RWPE1 (cell line): ENCODE measurements around the gene STARD13.

Experiments used
- CTCF ChIA-PET: fragments of 350-600 bp; sonication (Branson Sonifier 250); formaldehyde crosslinking; extraction: SDS; loops from one replicate; lab custom pipeline; 2021; lab: Yijun Ruan, JAX
- POLR2A ChIA-PET: fragments of 400-600 bp; formaldehyde crosslinking; extraction: SDS; loops from one replicate; lab custom pipeline; 2020; ENCODE audit warnings: antibody characterized with exemption; ENCODE audit not compliant: low non-redundant PET; lab: Yijun Ruan, JAX
- DNase-seq: peaks from one replicate; pipeline ENCODE4 v3.0.0; 2012; ENCODE audit warnings: low spot score
- H3K27ac ChIP-seq: fragments of 450-650 bp; 2 replicates; pipeline ENCODE4 v1.5.1; 2017
- TF ChIP-seq, protein P1 (sequence below): fragments of 450-650 bp; conservative IDR thresholded peaks from 2 replicates; pipeline ENCODE4 v1.5.1; 2017; ENCODE audit warnings: low read depth, mild to moderate bottlenecking

STARD13 gene

GRCh38 chr13:33235078-33235477 is 50.5 kb downstream of the STARD13 start:
- no peak for DNase-seq
- TF ChIP-seq, protein P1, sequence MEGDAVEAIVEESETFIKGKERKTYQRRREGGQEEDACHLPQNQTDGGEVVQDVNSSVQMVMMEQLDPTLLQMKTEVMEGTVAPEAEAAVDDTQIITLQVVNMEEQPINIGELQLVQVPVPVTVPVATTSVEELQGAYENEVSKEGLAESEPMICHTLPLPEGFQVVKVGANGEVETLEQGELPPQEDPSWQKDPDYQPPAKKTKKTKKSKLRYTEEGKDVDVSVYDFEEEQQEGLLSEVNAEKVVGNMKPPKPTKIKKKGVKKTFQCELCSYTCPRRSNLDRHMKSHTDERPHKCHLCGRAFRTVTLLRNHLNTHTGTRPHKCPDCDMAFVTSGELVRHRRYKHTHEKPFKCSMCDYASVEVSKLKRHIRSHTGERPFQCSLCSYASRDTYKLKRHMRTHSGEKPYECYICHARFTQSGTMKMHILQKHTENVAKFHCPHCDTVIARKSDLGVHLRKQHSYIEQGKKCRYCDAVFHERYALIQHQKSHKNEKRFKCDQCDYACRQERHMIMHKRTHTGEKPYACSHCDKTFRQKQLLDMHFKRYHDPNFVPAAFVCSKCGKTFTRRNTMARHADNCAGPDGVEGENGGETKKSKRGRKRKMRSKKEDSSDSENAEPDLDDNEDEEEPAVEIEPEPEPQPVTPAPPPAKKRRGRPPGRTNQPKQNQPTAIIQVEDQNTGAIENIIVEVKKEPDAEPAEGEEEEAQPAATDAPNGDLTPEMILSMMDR = no peak
- H3K27ac ChIP-seq = peak overlapping the region; percentile 81; the same call in 1 of the 2 replicates
- ChIA-PET CTCF (no interaction called here), POLR2A (no interaction called here)

- peak overlapping the region; percentile 19; the same call in 1 of the 2 replicates for H3K27ac ChIP-seq
- CTCF ChIA-PET = no interaction called here
- DNase-seq = no peak
- TF ChIP-seq, protein P1 = no peak
- POLR2A ChIA-PET = no interaction called here
Observed at GRCh38 chr13:33233547-33233946, 52.0 kb downstream of the STARD13 start.

DNA sequence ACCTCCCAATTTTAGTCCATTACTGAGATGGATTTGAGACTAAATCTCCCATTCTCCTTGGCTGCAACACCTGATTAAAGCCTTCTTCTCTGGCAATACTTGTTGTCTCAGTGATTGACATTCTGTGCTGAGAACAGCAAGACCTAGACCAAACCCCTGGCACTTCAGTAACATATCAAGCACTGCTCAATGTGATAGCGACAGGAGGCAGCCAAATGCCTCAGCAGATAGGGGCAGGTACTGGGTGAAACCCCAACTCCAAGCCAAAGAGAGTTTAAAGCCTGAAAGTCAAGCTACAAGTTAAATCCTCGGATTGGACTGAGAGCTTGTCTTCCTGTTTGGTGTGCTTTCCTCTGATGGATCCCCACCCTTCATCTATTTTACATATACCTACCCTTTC is 52.7 kb downstream of the STARD13 start:
- ChIA-PET POLR2A (no interaction called here), CTCF (no interaction called here)
- no peak overlapping the region for H3K27ac ChIP-seq
- TF ChIP-seq, protein P1 = no peak
- DNase-seq = no peak

DNA sequence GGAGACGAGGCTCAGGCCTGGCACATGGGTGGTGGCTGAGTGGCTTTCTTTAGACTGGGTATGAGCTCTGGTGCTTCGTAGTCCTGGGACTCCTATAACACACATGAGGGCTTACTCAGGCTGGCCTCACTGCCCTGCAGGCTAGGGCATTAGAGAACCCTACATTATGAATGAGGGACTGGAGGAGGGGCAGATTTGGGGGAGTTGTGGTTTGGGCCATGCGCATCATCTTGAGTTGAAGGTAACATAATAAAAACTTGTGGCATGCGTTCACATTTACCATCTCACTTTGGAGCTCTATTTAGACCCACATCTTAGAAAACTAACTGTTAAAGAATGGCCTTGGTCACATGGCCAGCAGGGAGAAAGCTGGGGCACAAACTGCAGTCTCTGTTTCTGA is 54.2 kb downstream of the STARD13 start:
- CTCF ChIA-PET = no interaction called here
- TF ChIP-seq, protein P1 = no peak
- POLR2A ChIA-PET = no interaction called here
- peak overlapping the region; percentile 73 for H3K27ac ChIP-seq
- DNase-seq = no peak

GRCh38 chr13:33230178-33230881 is 55.2 kb downstream of the STARD13 start:
- H3K27ac ChIP-seq = peak overlapping the region; percentile 75
- no peak for DNase-seq
- TF ChIP-seq, protein P1 = no peak
- ChIA-PET POLR2A (no interaction called here), CTCF (interaction anchor here (0.7 to 1.0 kb wide), 2 partner anchors 47 to 76 kb away, joined by 3 read pairs; no protein-coding TSS in a partner anchor)

DNA sequence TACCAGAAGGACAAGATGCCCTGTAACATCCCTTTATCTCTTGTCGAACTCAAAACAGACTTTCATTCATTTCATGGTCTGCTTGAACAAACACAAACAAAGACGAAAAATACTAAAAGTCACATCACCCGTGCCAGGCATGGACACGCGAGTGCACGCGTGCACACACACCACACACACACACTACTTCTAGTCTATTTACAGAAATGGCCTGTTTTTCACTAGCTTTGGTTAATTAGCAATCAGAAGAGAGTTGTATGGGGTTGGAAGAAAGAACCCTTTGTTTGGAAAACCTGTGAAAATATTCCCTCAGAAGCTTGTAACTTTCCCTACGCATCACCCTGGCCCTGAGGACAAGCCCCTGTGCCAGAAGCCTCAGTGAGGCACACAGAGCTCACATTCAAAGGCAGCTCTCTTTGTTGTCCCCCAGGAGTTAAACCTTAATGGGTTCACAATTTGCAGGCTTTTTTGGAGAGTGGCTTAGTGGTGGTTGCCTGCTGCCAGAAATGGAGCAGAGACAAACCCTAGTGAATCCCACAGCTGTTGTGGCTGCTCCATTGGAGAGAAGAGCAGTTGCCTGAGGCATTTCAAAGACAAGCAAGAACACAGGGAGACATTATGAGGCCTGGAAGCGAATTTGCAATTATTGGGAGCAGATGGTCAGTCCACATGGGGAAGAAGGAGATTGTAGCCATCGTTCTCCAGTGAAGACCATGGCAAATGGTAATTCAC is 55.9 kb downstream of the STARD13 start:
- peak overlapping the region; percentile 75 for H3K27ac ChIP-seq

More for the DNA sequence above, 55.9 kb downstream of the STARD13 start:
- DNase-seq = no peak
- CTCF ChIA-PET = interaction anchor here (0.5 to 1.0 kb wide), 4 partner anchors 36 to 118 kb away, joined by 3 read pairs; no protein-coding TSS in a partner anchor
- TF ChIP-seq, protein P1 = no peak
- POLR2A ChIA-PET = no interaction called here
